Tibial nerve (tissue), 4 donors: ENCODE measurements around the gene SURF4.

Experiments
- EP300 ChIP-seq, 2 donors: sonication (generic); formaldehyde crosslinking; IDR thresholded peaks; one replicate each; pipeline ENCODE4 v1.6.1; 2017; ENCODE audit warnings: antibody characterized with exemption in 2 of 2, mild to moderate bottlenecking in 1 of 2
- POLR2A ChIP-seq, 2 donors: fragments of 450-650 bp; IDR thresholded peaks; one replicate each; pipeline ENCODE4 v1.6.1; 2017; ENCODE audit warnings: antibody characterized with exemption in 2 of 2, mild to moderate bottlenecking in 2 of 2, moderate library complexity in 2 of 2
- TF ChIP-seq, protein P1 (sequence below), 5 experiments: fragments of 200-600 bp in 3 of 5; fragments of 450-650 bp in 2 of 5; sonication (generic) in 3 of 5; IDR thresholded peaks; one replicate each; pipeline ENCODE4 v1.5.1; 2016 to 2019; ENCODE audit warnings: antibody characterized with exemption in 5 of 5, mild to moderate bottlenecking in 3 of 5, moderate library complexity in 2 of 5

DNA sequence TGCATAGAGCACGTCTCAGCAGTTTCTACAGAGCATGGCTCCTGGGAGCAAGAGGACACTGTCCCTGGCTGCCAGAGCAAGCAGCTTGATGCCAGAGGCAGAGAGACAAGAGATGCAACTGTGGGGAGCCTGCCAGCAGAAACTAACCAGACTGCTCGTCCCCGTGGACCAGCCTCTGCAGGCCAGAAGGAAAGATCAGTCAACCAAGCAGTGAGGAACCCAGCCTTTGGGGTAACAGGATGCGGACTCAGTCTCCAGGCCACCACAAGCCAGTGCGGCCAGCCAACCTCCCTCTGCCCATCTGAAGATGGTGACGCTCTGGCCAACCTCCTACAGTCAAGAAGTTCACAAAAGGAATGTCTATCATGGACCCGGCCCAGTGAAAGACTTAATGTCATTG is 3.7 kb downstream of the SURF4 start:
- TF ChIP-seq, protein P1, sequence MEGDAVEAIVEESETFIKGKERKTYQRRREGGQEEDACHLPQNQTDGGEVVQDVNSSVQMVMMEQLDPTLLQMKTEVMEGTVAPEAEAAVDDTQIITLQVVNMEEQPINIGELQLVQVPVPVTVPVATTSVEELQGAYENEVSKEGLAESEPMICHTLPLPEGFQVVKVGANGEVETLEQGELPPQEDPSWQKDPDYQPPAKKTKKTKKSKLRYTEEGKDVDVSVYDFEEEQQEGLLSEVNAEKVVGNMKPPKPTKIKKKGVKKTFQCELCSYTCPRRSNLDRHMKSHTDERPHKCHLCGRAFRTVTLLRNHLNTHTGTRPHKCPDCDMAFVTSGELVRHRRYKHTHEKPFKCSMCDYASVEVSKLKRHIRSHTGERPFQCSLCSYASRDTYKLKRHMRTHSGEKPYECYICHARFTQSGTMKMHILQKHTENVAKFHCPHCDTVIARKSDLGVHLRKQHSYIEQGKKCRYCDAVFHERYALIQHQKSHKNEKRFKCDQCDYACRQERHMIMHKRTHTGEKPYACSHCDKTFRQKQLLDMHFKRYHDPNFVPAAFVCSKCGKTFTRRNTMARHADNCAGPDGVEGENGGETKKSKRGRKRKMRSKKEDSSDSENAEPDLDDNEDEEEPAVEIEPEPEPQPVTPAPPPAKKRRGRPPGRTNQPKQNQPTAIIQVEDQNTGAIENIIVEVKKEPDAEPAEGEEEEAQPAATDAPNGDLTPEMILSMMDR (IDR thresholded peaks at IDR 0.05): no peak
- TF ChIP-seq POLR2A (IDR thresholded peaks at IDR 0.05) (no peak), EP300 (IDR thresholded peaks at IDR 0.05) (no peak)
